ENCODE data around the gene FAM120A.

DNA sequence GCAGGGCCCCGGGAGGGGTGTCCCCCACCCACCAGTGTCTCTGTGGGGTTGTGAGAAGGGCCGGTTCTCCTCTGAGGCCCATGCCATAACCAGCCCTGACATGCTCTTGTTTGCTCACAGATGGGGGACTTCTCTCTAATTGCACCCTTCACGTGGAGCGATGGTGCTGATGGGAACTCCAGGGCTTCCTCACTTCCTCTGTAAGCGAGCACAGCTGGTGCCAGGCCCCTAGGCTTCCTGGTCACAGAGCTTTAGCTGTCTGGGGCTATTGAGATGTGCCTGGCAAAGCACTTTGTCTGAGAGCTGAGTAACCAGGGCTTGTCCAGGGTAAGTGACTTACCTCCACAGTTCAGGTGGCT, 161.3 kb downstream of the FAM120A start:
- no peak for TF ChIP-seq CTCF (IDR thresholded peaks at IDR 0.05)
- no peak for TF ChIP-seq EP300 (IDR thresholded peaks at IDR 0.05)
